NCI-H1417 (cell line): Measurements from ENCODE around the gene EIF2AK2.

ENCODE experiments used
- DNase-seq, 3 experiments: peaks; one replicate each; lab custom pipeline; 2025; lab: John Stamatoyannopoulos, UW

The EIF2AK2 gene

DNA sequence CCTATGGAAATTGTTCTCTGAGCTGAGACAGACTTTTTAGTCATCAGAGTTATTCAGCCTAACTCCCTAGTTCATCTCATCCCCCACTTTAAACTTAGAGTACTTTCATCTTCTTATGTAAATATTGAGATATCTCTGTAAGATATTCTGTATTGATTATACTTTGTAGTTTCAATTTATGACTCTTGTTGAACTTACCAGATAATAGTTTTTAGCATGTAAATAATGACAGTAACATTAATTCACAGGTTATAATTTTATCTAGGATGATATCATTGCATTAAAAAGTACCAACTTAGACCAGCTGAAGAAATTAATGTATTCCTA is 14.8 kb upstream of the EIF2AK2 start:
- no peak for DNase-seq

DNA sequence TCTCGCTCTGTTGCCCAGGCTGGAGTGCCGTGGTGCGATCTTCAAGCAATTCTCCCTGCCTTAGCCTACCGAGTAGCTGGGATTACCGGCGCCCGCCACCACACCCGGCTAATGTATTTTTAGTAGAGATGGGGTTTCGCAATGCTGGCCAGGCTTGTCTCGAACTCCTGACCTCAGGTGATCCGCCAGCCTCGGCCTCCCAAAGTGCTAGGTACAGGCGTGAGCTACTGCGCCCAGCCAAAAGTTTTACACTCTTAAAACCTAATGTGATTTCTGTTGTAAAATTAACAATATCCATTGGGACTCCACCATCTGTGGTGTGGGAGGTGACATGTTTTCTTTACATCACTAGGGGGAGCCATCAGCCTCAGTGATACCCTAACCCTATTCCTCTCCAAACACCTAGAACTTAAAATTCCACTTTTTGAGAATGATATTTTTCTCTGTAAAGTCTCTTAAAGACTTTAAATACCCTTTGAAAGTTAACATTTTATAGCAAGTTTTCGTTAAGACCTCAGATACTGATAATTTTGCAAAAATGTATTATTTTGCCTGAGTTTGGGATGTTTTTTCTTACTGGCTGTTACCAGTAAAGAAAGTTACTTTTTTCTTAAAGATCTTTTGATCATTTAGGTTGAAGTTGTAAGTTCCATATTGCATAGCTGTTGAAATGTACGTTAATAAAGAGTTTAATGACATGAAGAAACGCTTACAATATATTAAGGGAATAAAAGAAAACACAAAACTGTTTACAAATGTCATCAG is 11.6 kb upstream of the EIF2AK2 start:
- DNase-seq = peak; percentile 19 to 64 (median 40)

DNA sequence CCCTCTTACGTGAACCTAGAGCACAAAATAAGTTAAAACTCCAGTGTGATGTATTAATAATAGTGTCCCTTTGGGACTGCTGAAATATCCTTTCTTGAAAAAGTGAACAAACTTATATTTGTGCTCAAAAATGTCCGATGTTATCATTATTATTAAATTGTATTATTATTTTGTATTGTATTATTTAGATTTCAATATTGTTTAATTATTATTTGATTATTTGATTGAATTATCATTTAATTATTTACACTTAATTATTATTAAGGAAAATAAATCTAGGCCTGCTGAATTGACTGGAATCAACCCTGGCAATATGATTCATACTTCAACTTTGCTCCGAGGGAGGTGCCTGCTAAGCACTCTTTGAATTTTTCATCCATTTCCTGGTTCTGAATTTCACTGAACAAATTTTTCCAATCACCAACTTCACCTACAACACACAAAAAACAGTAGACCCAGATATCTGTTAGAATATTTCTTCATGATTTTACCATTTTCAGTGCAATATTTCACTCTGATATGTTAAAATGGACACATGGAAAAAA is 10.9 kb upstream of the EIF2AK2 start:
- DNase-seq = no peak

- no peak for DNase-seq
These were observed 8.0 kb upstream of the EIF2AK2 start for GRCh38 chr2:37164757-37165156.

DNA sequence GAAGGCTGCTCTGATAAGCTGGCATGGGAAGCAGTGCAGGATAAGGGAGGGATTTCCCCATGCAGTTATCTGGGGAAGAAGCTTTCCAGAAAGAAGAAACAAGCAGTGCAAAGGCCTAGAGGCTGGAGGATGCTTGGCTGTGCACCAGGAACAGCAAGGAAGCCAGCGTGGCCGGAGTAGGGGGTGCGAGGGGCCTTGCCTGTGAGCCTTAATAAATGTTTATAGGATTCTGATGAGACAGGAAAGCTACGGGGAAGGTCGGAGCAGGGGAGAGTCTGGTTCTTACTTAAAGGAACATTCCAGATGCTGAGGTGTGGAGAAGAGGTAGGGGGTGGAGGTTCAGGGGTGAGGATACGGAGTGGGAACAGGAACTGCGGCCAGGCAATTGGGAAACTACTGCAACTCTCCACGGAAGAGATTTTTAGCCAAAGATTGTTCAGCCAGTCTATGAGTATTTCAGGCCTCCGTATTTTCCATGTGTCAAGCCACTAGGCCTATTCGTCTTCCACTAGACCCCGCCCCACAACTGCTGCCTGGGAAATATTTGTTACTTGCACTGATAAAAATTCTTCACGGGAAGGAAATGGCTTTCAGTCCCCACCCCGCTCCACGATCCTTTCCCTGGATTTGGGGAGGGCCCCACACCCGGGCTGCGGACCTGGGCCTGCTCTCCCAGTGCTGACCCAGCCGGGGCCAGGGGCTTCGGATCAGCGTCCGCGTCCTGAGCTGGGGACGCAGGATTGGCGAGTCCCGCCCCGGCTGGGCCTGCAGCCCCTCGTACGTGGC is 516 bp downstream of the EIF2AK2 start:
- DNase-seq = peak; percentile 66 to 89 (median 81)

GRCh38 chr2:37154785-37155184 is 2.0 kb downstream of the EIF2AK2 start:
- DNase-seq = no peak

DNA sequence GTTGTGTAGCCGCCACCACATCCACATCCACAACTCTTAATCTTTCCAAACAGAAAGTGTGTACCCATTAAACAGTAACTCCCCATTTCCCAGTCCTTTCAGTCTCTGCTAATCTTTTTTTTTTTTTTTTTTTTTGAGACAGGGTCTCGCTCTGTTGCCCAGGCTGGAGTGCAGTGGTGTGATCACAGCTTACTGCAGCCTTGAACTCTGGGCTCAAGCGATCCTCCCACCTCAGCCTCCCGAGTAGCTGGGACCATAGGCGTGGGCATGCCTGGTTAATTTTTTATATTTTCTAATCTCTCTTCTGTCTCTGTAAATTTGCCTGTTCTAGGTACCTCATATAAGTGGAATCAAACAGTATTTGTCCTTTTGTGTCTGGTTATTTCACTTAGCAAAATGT is 3.6 kb downstream of the EIF2AK2 start:
- no peak for DNase-seq

DNA sequence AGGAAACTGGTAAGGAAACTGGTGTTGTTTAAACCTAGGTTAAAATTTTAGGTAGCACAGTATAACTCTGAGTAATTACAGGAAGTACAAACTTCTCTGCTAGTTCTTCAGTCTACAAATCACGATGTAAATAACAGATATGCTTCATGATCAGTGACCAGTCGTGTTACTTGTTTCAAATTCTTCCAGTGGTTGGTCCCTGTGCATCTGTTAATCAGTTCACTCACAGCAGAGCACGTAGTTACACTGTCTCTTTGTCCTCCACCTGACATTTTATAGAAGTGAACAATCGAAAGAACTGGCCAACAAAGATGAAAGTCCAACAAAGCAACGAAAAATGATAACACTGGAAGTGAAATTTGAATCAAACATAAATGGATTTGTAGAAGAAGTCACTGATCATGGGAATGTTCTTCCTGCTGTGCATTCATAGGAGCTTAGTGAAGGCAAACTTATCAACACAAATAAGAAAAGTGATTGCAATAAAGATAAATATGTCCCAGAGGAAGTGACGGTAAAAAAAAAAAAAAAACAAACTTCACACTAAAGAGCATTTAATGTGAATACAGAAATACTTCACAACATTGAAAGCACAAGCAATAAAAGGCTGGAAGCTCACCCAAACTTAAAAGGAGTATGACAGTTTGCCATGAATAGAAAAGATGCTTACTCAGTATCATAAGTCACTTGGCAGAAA is 7.0 kb downstream of the EIF2AK2 start:
- no peak for DNase-seq

- no peak for DNase-seq
These were observed 8.5 kb downstream of the EIF2AK2 start for GRCh38 chr2:37148325-37148724.

DNA sequence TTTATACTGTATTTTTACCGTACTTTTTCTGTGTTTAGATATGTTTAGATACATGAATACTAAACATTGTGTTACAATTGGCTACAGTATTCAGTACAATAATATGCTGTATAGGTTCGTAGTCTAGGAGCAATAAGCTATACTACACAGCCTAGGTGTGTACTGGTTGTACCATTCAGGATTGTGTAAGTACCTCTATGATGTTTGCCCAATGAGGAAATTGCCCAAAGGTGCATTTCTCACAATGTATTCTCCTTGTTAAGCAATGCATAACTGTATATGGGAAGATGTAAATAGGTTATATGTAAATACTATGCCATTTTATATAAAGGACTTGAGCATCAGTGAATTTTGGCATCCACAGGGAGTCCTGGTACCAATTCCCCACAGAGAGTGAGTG is 10.7 kb downstream of the EIF2AK2 start:
- no peak for DNase-seq

GRCh38 chr2:37143974-37144373 is 12.8 kb downstream of the EIF2AK2 start:
- no peak for DNase-seq

- no peak for DNase-seq
These were observed 14.2 kb downstream of the EIF2AK2 start for GRCh38 chr2:37142546-37142945.

DNA sequence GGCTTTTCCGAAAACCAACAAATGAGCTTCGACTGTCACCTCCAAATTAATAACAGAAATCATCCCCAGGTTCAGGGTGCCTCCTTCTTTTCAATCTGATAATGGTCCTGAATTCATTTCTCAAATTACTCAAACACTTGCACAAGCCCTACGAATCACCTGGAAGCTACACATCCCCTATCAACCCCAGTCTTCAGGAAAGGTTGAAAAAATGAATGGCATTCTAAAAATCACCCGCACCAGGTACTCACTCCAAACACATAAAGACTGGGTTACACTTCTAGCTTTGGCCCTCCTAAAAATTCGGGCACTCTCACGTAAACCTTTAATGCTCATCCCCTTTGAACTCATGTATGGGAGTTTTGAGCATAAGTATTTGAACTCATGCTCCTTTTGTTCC is 23.9 kb downstream of the EIF2AK2 start:
- DNase-seq = no peak

DNA sequence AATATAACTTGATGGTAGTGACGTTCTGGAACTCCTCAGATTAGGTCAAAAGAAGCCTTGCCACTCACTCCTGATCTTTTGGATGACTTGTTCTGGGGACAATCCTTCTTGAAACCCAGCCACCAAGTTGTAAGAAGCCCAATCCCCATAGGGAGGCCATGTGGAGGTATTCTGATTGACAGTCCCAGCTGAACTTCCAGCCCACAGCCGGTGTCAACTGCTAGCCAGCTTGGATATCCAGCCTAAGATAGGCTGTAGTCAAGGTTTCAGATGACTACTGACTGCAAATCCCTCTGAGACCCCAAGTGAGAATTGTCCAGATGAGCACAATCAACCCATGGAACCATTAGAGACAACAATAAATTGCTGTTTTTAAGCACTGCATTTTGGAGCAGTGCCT is 31.4 kb downstream of the EIF2AK2 start:
- no peak for DNase-seq

GRCh38 chr2:37119157-37119556 is 37.6 kb downstream of the EIF2AK2 start:
- DNase-seq = no peak

DNA sequence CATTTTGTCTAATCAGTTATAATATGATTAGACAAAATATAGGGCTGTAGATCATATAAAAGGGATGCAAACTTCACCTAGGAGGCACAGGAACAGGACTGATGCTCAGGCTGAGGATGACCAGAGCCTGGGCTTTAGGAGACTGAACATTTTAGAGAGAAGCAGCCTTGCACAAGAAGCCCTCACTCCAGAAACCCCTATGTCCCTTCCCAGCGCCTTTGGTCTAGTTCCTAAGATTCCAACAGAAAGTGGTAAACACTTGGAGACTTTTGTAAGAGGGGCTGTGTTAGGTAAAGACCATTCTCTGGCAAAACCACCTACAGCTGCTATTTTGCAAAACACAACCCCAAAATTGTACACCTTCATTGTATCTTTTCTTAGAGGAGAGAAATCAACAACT is 39.2 kb downstream of the EIF2AK2 start:
- DNase-seq = no peak

GRCh38 chr2:37111958-37112357 is 44.8 kb downstream of the EIF2AK2 start:
- no peak for DNase-seq

- no peak for DNase-seq
These were observed 46.2 kb downstream of the EIF2AK2 start for GRCh38 chr2:37110306-37111212.

DNA sequence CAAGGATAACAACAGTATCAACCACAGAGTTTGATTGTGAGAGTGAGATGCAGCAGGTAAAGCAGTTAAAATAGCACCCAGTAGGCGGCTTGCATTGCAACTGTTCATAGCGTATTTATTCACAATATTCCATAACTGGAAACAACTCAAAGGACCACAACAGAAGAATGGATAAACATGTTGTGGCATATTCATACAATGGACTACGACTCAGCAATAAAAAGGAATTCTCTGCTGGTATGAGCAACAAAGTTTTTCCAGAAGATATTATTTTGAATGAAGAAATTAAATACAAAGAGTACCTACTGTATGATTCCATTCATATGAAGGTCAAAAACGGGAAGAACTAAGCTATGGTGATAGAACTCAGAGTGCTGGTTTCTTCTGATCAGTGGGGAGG is 47.3 kb downstream of the EIF2AK2 start:
- DNase-seq = no peak

DNA sequence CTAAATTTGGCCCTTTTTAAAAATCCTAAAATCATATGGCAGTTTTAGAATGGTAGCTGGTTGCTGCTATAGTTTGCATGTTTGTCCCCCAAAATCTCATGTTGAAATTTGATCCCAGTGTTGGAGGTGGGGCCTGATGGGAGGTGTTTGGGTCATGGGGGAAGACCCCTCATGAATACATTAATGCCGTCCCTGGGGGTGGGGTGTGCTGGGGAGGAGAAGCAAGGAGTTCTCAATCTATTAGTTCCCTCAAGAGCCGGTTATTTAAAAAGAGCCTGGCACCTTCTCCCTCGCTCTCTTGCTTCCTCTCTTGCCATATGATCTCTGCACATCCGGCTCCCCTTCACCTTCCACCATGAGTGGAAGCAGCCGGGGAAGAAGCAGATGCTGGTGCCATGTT is 51.6 kb downstream of the EIF2AK2 start:
- no peak for DNase-seq

DNA sequence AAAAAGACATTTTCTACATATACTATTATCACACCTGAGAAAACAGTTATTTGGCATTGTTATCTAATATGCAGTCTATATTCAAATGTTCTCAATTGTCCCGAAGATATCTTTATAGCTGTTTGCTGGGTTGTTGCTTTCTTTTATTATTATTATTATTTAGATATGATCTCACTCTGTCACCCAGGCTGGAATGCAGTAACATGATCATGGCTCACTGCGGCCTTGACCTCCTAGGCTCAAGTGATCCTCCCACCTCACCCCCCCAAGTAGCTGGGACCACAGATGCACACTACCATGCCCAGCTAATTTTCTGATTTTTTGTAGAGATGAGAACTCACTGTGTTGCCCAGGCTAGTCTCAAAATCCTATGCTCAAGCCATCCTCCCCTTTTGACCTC is 52.6 kb downstream of the EIF2AK2 start:
- no peak for DNase-seq

GRCh38 chr2:37102588-37102987 is 54.2 kb downstream of the EIF2AK2 start:
- DNase-seq = no peak
